ENCODE measurements around the gene FBXO45. TPM values are rescaled to one million over a fixed set of nuclear protein-coding genes. Genes with fewer than 3 reads are reported as not detected.

FBXO45 gene
- total and polyA plus RNA-seq, 2 of the 13 experiments (the other 11 are each of a cell fraction or from before 2014, with no cell fraction given): 7.0 to 12.1 TPM

- TF ChIP-seq ZNF547 (CRISPR knock-in tag; IDR thresholded peaks at IDR 0.05): no peak
- no peak for TF ChIP-seq ZBTB34 (CRISPR knock-in tag; IDR thresholded peaks at IDR 0.05)
- no peak for TF ChIP-seq ZNF280B (CRISPR knock-in tag; IDR thresholded peaks at IDR 0.05; ENCODE audit: borderline replicate concordance)
- TF ChIP-seq ZFY (CRISPR knock-in tag; IDR thresholded peaks at IDR 0.05): peak; percentile 21
- no peak for TF ChIP-seq ZBED4 (CRISPR knock-in tag; IDR thresholded peaks at IDR 0.05; ENCODE audit: borderline replicate concordance)
- TF ChIP-seq ZFX (CRISPR knock-in tag; IDR thresholded peaks at IDR 0.05; ENCODE audit: low read depth): no peak
- no peak for TF ChIP-seq ZBTB3 (CRISPR knock-in tag; IDR thresholded peaks at IDR 0.05; ENCODE audit: borderline replicate concordance, low read depth)
- no peak for TF ChIP-seq HHEX (CRISPR knock-in tag; IDR thresholded peaks at IDR 0.05)
- no peak for TF ChIP-seq ZNF616 (CRISPR knock-in tag; IDR thresholded peaks at IDR 0.05; ENCODE audit: low read depth)
- peak; percentile 57; the same call in 1 of the 2 replicates for TF ChIP-seq IKZF5 (CRISPR knock-in tag; IDR thresholded peaks at IDR 0.05)
- TF ChIP-seq MED1 (CRISPR knock-in tag; IDR thresholded peaks at IDR 0.05): no peak
- no peak for TF ChIP-seq TEF (CRISPR knock-in tag; IDR thresholded peaks at IDR 0.05)
- TF ChIP-seq ZNF101 (CRISPR knock-in tag; IDR thresholded peaks at IDR 0.05; ENCODE audit: borderline replicate concordance, low read depth): no peak
- no peak for TF ChIP-seq TEAD2 (CRISPR knock-in tag; IDR thresholded peaks at IDR 0.05)
- no peak for TF ChIP-seq SATB2 (CRISPR knock-in tag; IDR thresholded peaks at IDR 0.05)
- no peak for TF ChIP-seq NFYC (CRISPR knock-in tag; IDR thresholded peaks at IDR 0.05)
- TF ChIP-seq ZNF546 (CRISPR knock-in tag; conservative IDR thresholded peaks at IDR 0.05): no peak
- no peak for TF ChIP-seq RFX3 (CRISPR knock-in tag; IDR thresholded peaks at IDR 0.05)
- no peak for TF ChIP-seq ZNF543 (CRISPR knock-in tag; IDR thresholded peaks at IDR 0.05)
Observed at GRCh38 chr3:196518966-196519717, 49.3 kb upstream of the FBXO45 start (continued).
